ENCODE data around the gene PIK3CD. TPM values are rescaled to one million over a fixed set of nuclear protein-coding genes. Genes with fewer than 3 reads are reported as not detected.

Gene PIK3CD
- total and polyA plus RNA-seq, 7 donors: 0.44 to 2.5 (median 0.93) TPM

DNA sequence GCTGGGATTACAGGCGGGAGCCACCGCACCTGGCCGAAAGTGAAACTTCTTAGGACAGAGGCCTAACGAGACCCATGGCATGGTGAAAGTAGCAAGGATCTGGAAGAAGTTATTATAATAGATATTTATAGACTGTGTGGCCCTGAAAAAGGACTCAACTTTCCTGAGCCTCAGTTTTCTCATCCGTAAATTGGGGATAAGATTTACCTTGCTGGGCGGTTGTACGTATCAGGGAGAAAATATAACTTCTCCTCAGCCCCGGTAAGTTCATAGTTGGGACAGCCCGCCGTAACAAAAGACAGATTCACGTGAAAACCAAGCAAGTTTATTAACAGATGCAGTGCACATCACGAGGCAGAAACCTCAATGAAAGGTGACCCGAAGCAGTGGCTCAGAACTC lies 5.5 kb upstream of the PIK3CD start:
- Histone ChIP-seq H3K4me1 (no peaks in the 10 kb centered on the region), H3K36me3 (ENCODE audit: insufficient read depth in 1 of 2, low read depth in 1 of 2) (no peaks in the 10 kb centered on the region), H3K27ac (no peak overlapping the region), H3K9me3 (no peaks in the 10 kb centered on the region), H3K4me3 (no peak overlapping the region), H3K27me3 (ENCODE audit: insufficient read depth in 3 of 3, low read length in 2 of 3) (peaks cover 0 to 19% (median 2%) of the 10 kb centered on the region in 3 donors)
- intact Hi-C loops (cut with DNase I): no loop called here
- WGBS, 3 donors: 93 to 94% (median 93%) methylated on average over 13 of the region's 13 CpGs
- ATAC-seq (no peak), DNase-seq (no peak)
- TF ChIP-seq, protein P1, sequence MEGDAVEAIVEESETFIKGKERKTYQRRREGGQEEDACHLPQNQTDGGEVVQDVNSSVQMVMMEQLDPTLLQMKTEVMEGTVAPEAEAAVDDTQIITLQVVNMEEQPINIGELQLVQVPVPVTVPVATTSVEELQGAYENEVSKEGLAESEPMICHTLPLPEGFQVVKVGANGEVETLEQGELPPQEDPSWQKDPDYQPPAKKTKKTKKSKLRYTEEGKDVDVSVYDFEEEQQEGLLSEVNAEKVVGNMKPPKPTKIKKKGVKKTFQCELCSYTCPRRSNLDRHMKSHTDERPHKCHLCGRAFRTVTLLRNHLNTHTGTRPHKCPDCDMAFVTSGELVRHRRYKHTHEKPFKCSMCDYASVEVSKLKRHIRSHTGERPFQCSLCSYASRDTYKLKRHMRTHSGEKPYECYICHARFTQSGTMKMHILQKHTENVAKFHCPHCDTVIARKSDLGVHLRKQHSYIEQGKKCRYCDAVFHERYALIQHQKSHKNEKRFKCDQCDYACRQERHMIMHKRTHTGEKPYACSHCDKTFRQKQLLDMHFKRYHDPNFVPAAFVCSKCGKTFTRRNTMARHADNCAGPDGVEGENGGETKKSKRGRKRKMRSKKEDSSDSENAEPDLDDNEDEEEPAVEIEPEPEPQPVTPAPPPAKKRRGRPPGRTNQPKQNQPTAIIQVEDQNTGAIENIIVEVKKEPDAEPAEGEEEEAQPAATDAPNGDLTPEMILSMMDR (IDR thresholded peaks at IDR 0.05): no peak

DNA sequence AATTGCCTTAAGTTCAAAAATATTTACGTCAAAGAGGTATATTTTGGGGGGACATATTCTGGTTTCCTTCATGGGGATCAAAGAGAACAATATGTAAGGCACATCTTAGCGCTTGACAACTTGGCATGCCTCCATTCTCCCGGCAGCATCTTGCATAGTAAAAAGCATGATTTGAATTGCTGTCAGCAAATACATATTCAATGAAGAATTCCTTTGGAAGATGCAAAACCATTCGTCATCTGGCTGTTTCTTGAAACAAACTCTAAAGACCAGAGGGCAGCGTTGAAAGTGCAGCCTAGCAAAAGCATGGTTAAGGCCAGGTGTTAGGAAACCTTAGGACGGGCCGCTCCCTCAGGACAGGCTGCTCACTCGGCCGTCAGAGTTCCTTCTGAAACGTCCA lies 3.4 kb upstream of the PIK3CD start:
- intact Hi-C loops (cut with DNase I): no loop called here
- WGBS, 3 donors: 59 to 66% (median 60%) methylated on average over 10 of the region's 10 CpGs

DNA sequence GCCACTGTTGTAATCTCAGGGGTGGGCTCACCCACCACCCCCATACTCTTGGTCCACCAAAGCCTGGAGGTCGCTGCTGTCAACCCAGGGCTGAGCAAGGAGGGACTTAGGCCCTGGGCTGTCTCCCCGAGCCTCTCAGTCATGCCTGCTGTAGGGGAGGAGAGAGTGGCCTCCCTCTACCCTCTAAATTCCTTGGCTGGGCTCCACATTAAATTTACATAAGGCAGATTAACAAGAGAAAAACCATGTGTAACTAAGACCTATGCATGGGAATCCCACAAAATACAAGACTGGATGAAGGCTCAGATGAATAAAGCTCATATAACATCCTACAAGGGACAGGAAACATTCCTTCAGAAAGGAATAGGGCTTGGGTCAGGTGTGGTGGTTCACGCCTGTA lies 1.8 kb upstream of the PIK3CD start:
- Histone ChIP-seq H3K9me3 (no peaks in the 10 kb centered on the region), H3K27ac (no peak overlapping the region), H3K4me1 (peaks cover 5% of the 10 kb centered on the region), H3K36me3 (ENCODE audit: insufficient read depth in 1 of 2, low read depth in 1 of 2) (no peaks in the 10 kb centered on the region), H3K27me3 (ENCODE audit: insufficient read depth in 3 of 3, low read length in 2 of 3) (peaks cover 0 to 40% (median 15%) of the 10 kb centered on the region in 3 donors), H3K4me3 (no peak overlapping the region)
- intact Hi-C loops (cut with DNase I): no loop called here
- DNase-seq: no peak
- WGBS, 3 donors: 87 to 89% (median 89%) methylated on average over 3 of the region's 3 CpGs
- TF ChIP-seq, protein P1 (IDR thresholded peaks at IDR 0.05): no peak
- ATAC-seq: no peak

More for the DNA sequence above, 3.4 kb upstream of the PIK3CD start:
- peaks cover 0 to 32% (median 15%) of the 10 kb centered on the region in 3 donors for H3K27me3 ChIP-seq (ENCODE audit: insufficient read depth in 3 of 3, low read length in 2 of 3)
- DNase-seq (no peak), ATAC-seq (no peak)
- H3K36me3 ChIP-seq (ENCODE audit: insufficient read depth in 1 of 2, low read depth in 1 of 2): no peaks in the 10 kb centered on the region
- H3K4me1 ChIP-seq: peaks cover 5% of the 10 kb centered on the region
- H3K9me3 ChIP-seq: no peaks in the 10 kb centered on the region
- H3K4me3 ChIP-seq: no peak overlapping the region
- H3K27ac ChIP-seq: no peak overlapping the region
- TF ChIP-seq, protein P1 (IDR thresholded peaks at IDR 0.05): no peak

DNA sequence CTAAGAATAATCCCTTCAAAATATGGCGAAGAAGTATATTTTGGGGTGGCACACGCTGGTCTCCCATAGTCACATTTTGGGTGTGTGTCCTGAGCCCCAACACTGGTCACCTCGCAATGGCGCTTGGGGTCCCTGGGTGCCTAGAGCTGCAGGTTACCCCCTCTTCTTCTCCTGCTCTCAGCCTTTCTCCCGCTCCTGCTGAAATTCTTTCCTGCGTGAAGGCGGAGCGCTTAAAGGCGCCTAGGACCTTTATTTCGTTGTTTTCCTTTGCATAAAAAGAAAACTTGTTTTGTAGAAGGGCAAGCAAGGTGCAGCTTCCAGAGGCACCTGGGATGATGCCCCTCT lies 339 bp upstream of the PIK3CD start:
- TF ChIP-seq, protein P1 (IDR thresholded peaks at IDR 0.05): no peak
- 26 to 31% (median 28%) methylated on average over 10 of the region's 10 CpGs for WGBS, 3 donors
- intact Hi-C loops (cut with DNase I): no loop called here
- Histone ChIP-seq H3K36me3 (ENCODE audit: insufficient read depth in 1 of 2, low read depth in 1 of 2) (no peaks in the 10 kb centered on the region), H3K9me3 (no peaks in the 10 kb centered on the region), H3K27me3 (ENCODE audit: insufficient read depth in 3 of 3, low read length in 2 of 3) (peaks cover 0 to 40% (median 15%) of the 10 kb centered on the region in 3 donors), H3K4me1 (peaks cover 5% of the 10 kb centered on the region), H3K4me3 (peak overlapping the region; percentile 67), H3K27ac (no peak overlapping the region)
- DNase-seq: no peak
- ATAC-seq: no peak
